Measurements from ENCODE around the gene LRP3. TPM values are rescaled to one million over a fixed set of nuclear protein-coding genes. Genes with fewer than 3 reads are reported as not detected.

Gene LRP3
- total RNA-seq, 2 experiments from 2014 or later: 0.11 TPM; not detected in 1

DNA sequence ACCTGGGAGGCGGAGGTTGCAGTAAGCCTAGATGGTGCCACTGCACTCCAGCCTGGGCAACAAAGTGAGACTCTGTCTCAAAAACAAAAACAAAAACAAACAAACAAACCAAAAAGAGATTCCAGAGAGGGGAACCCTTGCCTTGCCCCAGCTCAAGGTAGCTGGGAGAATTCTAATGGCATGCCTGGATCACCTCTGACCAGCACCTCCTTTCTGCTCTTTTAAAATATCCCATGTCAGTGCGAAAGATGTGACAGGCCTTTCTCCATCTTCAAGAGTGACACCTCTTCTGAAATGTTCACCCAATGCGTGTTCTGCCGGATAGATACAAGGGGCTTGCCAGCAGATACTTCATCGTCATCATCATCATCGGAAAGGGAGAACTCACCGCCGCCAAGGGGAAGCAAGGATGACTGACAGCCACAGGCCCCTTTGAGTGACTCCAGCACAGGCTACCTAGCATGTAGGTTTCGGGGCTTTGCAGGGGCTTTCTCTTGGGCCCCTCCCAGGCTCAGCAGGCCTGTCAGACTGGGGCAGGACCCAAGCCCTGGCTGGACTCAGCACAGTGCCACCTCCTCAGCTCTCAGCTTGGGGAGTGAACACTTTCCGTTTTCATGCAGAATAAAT is 18.9 kb upstream of the LRP3 start:
- H3K36me3 Mint-ChIP-seq (ENCODE audit: low read depth): peaks cover 35% of the 10 kb centered on the region
- H3K27ac Mint-ChIP-seq: peak overlapping the region; percentile 100
- ChIA-PET CTCF (interaction anchor here (2.5 kb wide), 1 partner anchor 9 kb away, joined by 9 read pairs; no protein-coding TSS in a partner anchor), POLR2A (interaction anchor here (0.6 to 2.9 kb wide), 5 partner anchors 9 to 500 kb away, joined by 3 to 42 read pairs (median 14); partner anchors contain the start of genes ANKRD27, CEBPG and RGS9BP)
- peak overlapping the region; percentile 100 for H3K4me3 Mint-ChIP-seq
- Histone ChIP-seq H3K27me3 (ENCODE audit: control insufficient read depth in 1 of 2, insufficient read depth in 2 of 2, low read length in 2 of 2) (no peaks in the 10 kb centered on the region), H3K4me1 (ENCODE audit: insufficient read depth, low read length) (peaks cover 39% of the 10 kb centered on the region), H3K9me3 (ENCODE audit: control insufficient read depth in 1 of 2, insufficient read depth in 1 of 2, low read length in 2 of 2) (no peaks in the 10 kb centered on the region), H3K36me3 (ENCODE audit: insufficient read depth, low read length) (no peaks in the 10 kb centered on the region), H3K27ac (ENCODE audit: low read depth in 1 of 2, low read length in 2 of 2) (no peak overlapping the region), H3K4me3 (ENCODE audit: low read length) (peak overlapping the region; percentile 91)
- TF ChIP-seq, protein P1, sequence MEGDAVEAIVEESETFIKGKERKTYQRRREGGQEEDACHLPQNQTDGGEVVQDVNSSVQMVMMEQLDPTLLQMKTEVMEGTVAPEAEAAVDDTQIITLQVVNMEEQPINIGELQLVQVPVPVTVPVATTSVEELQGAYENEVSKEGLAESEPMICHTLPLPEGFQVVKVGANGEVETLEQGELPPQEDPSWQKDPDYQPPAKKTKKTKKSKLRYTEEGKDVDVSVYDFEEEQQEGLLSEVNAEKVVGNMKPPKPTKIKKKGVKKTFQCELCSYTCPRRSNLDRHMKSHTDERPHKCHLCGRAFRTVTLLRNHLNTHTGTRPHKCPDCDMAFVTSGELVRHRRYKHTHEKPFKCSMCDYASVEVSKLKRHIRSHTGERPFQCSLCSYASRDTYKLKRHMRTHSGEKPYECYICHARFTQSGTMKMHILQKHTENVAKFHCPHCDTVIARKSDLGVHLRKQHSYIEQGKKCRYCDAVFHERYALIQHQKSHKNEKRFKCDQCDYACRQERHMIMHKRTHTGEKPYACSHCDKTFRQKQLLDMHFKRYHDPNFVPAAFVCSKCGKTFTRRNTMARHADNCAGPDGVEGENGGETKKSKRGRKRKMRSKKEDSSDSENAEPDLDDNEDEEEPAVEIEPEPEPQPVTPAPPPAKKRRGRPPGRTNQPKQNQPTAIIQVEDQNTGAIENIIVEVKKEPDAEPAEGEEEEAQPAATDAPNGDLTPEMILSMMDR (IDR thresholded peaks at IDR 0.05): no peak
- H3K27me3 Mint-ChIP-seq: peaks cover 10% of the 10 kb centered on the region
- peaks cover 2% of the 10 kb centered on the region for H3K9me3 Mint-ChIP-seq
- H3K4me1 Mint-ChIP-seq (ENCODE audit: low read depth): peaks cover 49% of the 10 kb centered on the region
- DNase-seq: no peak
- intact Hi-C loops (cut with DNase I, micrococcal nuclease): loop anchor here (5.0 kb wide), 6 partner anchors 48 to 768 kb away; partner anchors contain the start of genes CEP89 (in 1 of the 2), DPY19L3 (in 1 of the 2), FAAP24 (in 1 of the 2) and PDCD5 (in 1 of the 2)
- no peak for ATAC-seq (ENCODE audit: poor library complexity)

DNA sequence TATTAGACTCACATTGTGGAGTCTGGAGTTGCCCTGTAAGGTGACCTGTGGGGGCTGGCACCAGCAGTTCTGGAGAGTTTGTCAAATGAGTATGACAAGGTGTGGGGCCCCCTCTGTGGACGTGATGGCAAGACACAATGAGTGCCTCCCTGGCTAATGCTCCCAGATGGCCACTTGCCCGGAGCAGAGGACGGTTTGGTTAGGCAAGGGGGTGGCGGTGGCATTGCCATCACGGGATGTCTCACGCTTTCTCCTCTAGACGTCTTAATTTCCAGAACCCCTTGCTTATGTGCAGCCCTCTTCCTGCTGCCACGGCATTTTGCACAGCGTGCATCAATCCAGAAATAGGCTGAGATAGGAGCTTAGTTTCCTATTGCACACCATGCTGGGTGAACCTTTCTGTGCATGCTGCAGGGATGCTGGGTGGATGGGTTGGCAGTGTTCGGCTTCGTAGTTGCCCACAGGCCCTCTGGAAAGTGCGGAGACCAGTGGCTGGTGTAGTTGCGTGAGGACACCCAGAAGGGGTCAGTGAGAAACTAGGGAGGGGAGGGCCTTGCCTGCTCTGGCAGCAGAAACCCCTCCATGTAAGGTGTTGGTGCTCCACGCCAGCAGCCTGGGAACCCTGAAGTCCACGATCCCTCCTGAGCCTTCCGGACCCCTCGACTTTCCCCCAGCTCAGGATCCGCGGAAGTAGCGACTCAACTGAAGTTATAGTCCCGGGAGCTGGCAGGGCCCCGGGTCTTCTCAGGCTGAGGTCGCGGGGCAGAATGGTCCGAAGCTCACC is 18.1 kb upstream of the LRP3 start:
- Histone ChIP-seq H3K4me1 (ENCODE audit: insufficient read depth, low read length) (peaks cover 39% of the 10 kb centered on the region), H3K4me3 (ENCODE audit: low read length) (peak overlapping the region; percentile 91), H3K27ac (ENCODE audit: low read depth in 1 of 2, low read length in 2 of 2) (peak overlapping the region; percentile 82 to 97), H3K9me3 (ENCODE audit: control insufficient read depth in 1 of 2, insufficient read depth in 1 of 2, low read length in 2 of 2) (no peaks in the 10 kb centered on the region), H3K27me3 (ENCODE audit: control insufficient read depth in 1 of 2, insufficient read depth in 2 of 2, low read length in 2 of 2) (no peaks in the 10 kb centered on the region), H3K36me3 (ENCODE audit: insufficient read depth, low read length) (no peaks in the 10 kb centered on the region)
- Mint-ChIP-seq H3K4me1 (ENCODE audit: low read depth) (peaks cover 52% of the 10 kb centered on the region), H3K27me3 (peaks cover 10% of the 10 kb centered on the region), H3K4me3 (peak overlapping the region; percentile 100), H3K27ac (peak overlapping the region; percentile 100), H3K36me3 (ENCODE audit: low read depth) (peaks cover 35% of the 10 kb centered on the region), H3K9me3 (peaks cover 2% of the 10 kb centered on the region)
- TF ChIP-seq, protein P1 (IDR thresholded peaks at IDR 0.05): no peak
- peak in 8 of 14 experiments; percentile 6 to 57 (median 18) for DNase-seq
- peak; percentile 0 for ATAC-seq (ENCODE audit: poor library complexity)
- ChIA-PET POLR2A (interaction anchor here (0.6 to 2.9 kb wide), 20 partner anchors 8 to 771 kb away, joined by 3 to 116 read pairs (median 5); partner anchors contain the start of genes ANKRD27, CEBPG, CEP89 and DPY19L3), CTCF (interaction anchor here (1.0 to 2.6 kb wide), 9 partner anchors 8 to 198 kb away, joined by 3 to 21 read pairs (median 8); partner anchors contain the start of genes CEBPA and CEBPG)
- intact Hi-C loops (cut with DNase I, micrococcal nuclease): loop anchor here (1.0 to 5.0 kb wide), 10 partner anchors 16 to 769 kb away; partner anchors contain the start of genes CEBPG (in 1 of the 2), CEP89 (in 1 of the 2), DPY19L3 (in 1 of the 2) and FAAP24 (in 1 of the 2)

All from CD4-positive, alpha-beta T cell (primary cell).